Chondrocyte (in vitro differentiated cells): ENCODE results near the gene CSNK1D. TPM values are rescaled to one million over a fixed set of nuclear protein-coding genes. Genes with fewer than 3 reads are reported as not detected.
"Not testable (repeated sequence)": the region's sequence is repeated elsewhere in the genome, so short reads cannot be mapped to it uniquely, and the experiment has no call there.

Experiments used
- DNase-seq: peaks from one replicate; pipeline ENCODE4 v3.0.0; 2021; ENCODE audit warnings: mixed read lengths, low spot score
- H3K27ac Mint-ChIP-seq: one replicate; pipeline ENCODE4 v1.8.0; 2021; ENCODE audit warnings: mild to moderate bottlenecking, moderate library complexity, mixed read lengths; ENCODE audit not compliant: unreplicated experiment
- H3K27me3 Mint-ChIP-seq: 2 replicates; pipeline ENCODE4 v1.8.0; 2021; ENCODE audit warnings: low read depth, mixed read lengths
- H3K36me3 Mint-ChIP-seq: 2 replicates; pipeline ENCODE4 v1.8.0; 2021; ENCODE audit warnings: low read depth, mixed read lengths
- H3K4me1 Mint-ChIP-seq: 2 replicates; pipeline ENCODE4 v1.8.0; 2021; ENCODE audit warnings: low read depth, mild to moderate bottlenecking, mixed read lengths
- H3K4me3 Mint-ChIP-seq: one replicate; pipeline ENCODE4 v1.8.0; 2021; ENCODE audit warnings: mild to moderate bottlenecking, moderate library complexity, mixed read lengths; ENCODE audit not compliant: unreplicated experiment
- H3K9me3 Mint-ChIP-seq: 2 replicates; pipeline ENCODE4 v1.8.0; 2021; ENCODE audit warnings: low read depth, mixed read lengths
- CTCF ChIP-seq: fragments of 200-600 bp; sonication (generic); IDR thresholded peaks from 2 replicates; pipeline ENCODE4 v1.5.0; 2021; ENCODE audit warnings: antibody characterized with exemption, mild to moderate bottlenecking, moderate library complexity
- total RNA-seq: library from RNA; stranded (reverse); gene quantifications from 3 replicates; pipeline ENCODE4 v1.2.1, GENCODE V29; 2021

The CSNK1D gene
- total RNA-seq, 1 donor from 2014 or later: 93.0 TPM

GRCh38 chr17:82266142-82266541 lies 7.4 kb downstream of the CSNK1D start:
- H3K27ac Mint-ChIP-seq: peak overlapping the region; percentile 98
- peaks cover 19% of the 10 kb centered on the region for H3K36me3 Mint-ChIP-seq
- no peak for TF ChIP-seq CTCF
- DNase-seq: no peak
- peaks cover 57% of the 10 kb centered on the region for H3K4me1 Mint-ChIP-seq
- H3K27me3 Mint-ChIP-seq: no peaks in the 10 kb centered on the region
- no peak overlapping the region for H3K4me3 Mint-ChIP-seq
- H3K9me3 Mint-ChIP-seq: no peaks in the 10 kb centered on the region

DNA sequence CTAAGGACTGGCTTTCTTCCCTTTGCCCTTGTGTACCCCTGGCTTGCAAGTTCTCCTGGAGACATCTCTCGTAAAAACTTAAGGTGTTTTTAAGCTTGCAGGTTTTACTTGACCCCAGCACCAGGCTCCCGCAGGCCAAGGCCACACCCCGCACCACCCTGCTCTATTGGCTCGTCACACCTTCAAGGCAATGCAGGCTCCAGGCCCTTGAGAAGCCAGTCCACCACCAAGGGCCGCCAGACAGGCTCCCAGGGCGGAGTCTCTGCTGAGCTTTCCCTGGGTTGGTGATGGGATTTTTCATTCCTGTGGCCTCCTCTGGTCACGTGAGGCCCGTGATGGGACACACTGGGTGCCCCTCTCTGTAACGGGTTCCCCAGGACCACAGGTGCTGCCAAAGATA lies 9.9 kb downstream of the CSNK1D start:
- H3K36me3 Mint-ChIP-seq: peaks cover 30% of the 10 kb centered on the region
- H3K4me1 Mint-ChIP-seq: peaks cover 32% of the 10 kb centered on the region
- H3K9me3 Mint-ChIP-seq: no peaks in the 10 kb centered on the region
- H3K27me3 Mint-ChIP-seq: no peaks in the 10 kb centered on the region
- no peak for DNase-seq
- no peak overlapping the region for H3K4me3 Mint-ChIP-seq
- TF ChIP-seq CTCF: no peak
- no peak overlapping the region for H3K27ac Mint-ChIP-seq

- no peak for TF ChIP-seq CTCF
- Mint-ChIP-seq H3K4me1 (peaks cover 21% of the 10 kb centered on the region), H3K4me3 (no peak overlapping the region), H3K27me3 (no peaks in the 10 kb centered on the region), H3K27ac (no peak overlapping the region), H3K36me3 (peaks cover 36% of the 10 kb centered on the region), H3K9me3 (no peaks in the 10 kb centered on the region)
- no peak for DNase-seq
Observed at GRCh38 chr17:82262344-82262743, 11.2 kb downstream of the CSNK1D start.

- H3K9me3 Mint-ChIP-seq, DNase-seq, H3K4me1 Mint-ChIP-seq, H3K27me3 Mint-ChIP-seq, H3K4me3 Mint-ChIP-seq: not testable (repeated sequence)
- peaks cover 46% of the 10 kb centered on the region for H3K36me3 Mint-ChIP-seq
- H3K27ac Mint-ChIP-seq: peak overlapping the region; percentile 5
Observed at GRCh38 chr17:82259972-82260961, 13.2 kb downstream of the CSNK1D start.

DNA sequence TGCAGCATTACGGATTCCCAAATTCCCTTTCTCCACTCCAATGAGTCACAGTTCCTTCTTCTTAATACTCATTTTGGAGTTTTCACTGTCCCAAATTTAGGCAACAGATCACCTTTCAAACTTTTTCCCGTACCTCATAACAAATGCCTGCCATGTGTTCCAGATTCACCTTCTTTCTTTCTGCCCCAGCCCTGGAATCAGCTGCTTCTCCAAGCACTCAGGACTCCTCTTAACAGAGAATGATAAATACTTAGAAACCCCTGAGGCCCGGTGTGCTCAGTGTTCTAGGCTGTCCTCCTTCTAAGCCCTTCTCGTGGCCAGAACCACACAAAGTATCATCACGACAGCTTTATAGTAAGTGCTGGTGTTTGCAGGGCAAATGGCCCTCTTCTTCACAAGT lies 14.9 kb downstream of the CSNK1D start:
- Mint-ChIP-seq H3K36me3 (peaks cover 39% of the 10 kb centered on the region), H3K27ac (no peak overlapping the region), H3K4me3 (no peak overlapping the region), H3K4me1 (peaks cover 3% of the 10 kb centered on the region), H3K27me3 (no peaks in the 10 kb centered on the region), H3K9me3 (no peaks in the 10 kb centered on the region)
- no peak for DNase-seq
- no peak for TF ChIP-seq CTCF

GRCh38 chr17:82257473-82257872 lies 16.0 kb downstream of the CSNK1D start:
- TF ChIP-seq CTCF: no peak
- no peak for DNase-seq
- H3K27ac Mint-ChIP-seq: no peak overlapping the region
- H3K9me3 Mint-ChIP-seq: no peaks in the 10 kb centered on the region
- no peaks in the 10 kb centered on the region for H3K27me3 Mint-ChIP-seq
- peaks cover 3% of the 10 kb centered on the region for H3K4me1 Mint-ChIP-seq
- peaks cover 45% of the 10 kb centered on the region for H3K36me3 Mint-ChIP-seq
- H3K4me3 Mint-ChIP-seq: no peak overlapping the region
